HG03196 (cell line): ENCODE measurements around the gene PDIA6.
"Not testable (repeated sequence)": the region's sequence is repeated elsewhere in the genome, so short reads cannot be mapped to it uniquely, and the experiment has no call there.

ENCODE experiments used
- ATAC-seq: cut with Tn5 transposase; IDR thresholded peaks from one replicate; pipeline ENCODE4 v1.9.1; 2021; ENCODE audit not compliant: unreplicated experiment

Gene PDIA6

DNA sequence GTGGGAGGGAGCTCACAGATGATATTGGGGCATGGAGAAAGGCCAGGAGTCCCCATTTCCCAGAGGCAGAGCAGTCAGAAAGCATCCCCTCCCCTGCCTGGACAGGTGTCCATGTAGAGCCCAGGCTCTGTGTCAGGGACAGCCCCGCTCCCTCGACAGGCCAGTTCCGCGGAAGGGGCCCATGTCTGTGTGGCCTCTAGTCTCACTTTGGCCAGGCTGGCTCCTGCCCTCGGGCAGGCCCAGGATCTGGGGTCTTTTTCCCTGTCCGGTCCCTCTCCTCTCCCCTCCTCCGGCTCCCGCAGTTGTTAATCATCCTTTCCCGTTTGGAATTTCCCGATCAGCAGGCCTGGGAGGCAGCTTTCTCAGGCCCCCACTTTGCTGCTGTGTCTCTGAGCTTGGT lies 20.4 kb upstream of the PDIA6 start:
- no peak for ATAC-seq

DNA sequence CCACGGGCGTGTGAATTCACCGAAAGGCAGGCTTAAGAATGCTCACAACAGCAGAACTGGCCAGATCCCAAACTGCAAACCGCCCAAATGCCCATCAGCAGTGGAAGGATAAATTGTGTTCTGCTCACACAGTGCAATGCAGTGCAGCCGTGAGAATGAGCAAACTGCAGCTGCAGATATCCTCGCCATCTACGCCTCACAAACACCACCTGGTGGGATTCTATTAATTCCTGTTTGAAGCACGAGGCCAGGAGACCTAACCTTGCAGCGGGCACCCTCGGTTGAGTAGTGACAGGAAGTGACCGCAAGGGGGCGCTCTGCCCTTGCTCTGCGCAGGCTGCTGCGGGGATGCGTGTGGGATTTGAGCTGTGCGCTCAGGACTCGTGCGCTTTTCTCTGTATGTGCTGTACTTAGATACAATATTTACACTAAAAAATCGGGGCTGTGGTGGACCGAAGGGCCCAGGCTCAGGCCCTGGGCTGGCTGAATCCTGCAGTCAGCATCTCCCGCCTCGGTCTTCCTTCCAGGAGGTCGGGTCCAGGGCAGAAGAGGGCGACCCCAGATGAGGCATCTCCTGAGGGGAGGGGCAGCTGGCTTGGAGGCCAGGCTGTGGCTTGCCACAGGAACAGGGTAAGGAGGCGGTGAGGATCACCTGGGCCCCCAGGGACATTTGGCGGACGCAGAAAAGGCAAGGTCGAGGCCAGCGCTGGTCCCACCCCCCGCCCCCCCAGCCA lies 19.8 kb upstream of the PDIA6 start:
- ATAC-seq, result peak; percentile 87

DNA sequence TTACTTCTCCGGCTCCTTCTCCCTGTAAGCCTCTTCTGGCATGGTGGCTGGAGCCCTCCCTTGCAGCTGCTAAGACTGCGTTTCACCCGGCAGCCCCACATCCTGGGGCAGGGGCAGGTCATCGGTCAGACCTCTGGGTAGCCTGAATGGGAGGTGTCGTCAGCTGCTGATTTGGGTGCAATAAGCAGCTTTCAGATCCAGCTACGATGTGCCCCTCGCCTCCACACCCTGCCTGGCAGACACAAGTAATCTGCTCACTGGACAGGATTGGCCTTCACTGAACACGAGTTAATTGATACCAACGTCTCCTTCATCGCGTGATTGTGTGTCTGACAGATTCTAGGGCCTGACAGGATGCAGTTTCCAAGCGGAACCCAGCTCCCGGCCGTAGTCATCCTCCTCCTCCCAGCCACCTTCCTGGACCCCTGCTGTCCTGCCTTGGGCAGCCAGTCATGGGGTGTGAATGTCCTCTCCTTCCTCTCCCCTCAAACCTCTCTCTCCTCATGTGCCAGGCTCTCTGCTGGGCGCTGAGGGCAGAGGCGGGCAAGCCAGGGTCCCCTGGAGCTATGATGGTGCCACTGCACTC lies 18.9 kb upstream of the PDIA6 start:
- ATAC-seq, result no peak

DNA sequence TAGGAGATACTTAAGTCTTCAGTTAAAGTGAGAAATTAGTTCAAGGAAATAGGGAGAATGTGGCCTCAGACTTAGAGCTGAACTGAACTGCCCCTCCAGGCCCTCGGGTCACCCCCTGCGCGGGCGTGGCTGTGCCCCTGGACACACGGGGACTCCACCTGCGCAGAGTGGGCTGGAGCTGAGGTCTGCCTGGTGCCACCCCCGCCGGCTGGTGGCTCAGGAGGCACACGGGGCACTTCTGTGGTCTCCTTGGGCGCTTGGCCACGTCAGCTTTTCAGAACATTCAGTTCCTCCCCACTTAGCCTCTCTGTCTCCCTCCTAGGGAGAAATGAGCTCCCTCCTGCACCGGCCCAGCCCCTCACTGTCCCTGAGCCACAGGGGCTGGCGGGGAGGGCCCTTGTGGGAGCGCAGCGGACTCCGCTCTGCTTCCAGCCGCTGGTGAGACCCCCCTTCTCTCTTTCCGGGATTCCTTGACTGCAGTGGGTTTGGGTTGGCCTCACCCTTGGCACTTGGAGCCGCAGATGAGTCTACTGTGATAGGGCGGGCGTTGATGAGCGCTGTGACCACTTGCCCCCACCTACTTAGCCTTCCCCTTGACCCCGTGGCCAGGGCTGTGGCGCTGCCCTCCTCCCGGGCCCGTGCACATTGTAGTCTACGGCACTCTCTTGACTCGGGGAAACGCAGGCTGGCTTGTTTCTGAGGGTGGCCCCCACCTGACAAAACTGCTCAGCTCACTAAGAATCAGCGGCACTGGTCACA lies 18.2 kb upstream of the PDIA6 start:
- ATAC-seq, result no peak

DNA sequence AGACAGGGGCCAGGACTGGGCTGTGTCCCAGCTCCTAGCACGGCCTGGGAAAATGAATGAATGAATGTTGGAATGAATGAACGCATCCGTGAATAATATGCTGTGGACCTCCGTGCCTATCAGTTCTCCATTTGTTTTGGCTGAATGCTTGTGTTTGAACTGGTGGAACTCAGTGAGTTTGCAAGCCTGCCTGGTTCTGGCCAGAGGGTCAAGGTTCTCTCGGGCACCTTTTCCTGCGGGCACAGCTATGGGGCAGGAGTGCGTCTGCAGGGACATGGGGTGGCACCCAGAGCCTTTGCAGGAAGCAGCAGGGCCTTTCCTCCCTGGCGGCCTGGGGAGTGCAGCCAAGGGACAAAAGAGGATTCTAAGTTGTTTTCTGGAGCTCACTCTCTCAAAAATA lies 17.6 kb upstream of the PDIA6 start:
- ATAC-seq, result no peak

DNA sequence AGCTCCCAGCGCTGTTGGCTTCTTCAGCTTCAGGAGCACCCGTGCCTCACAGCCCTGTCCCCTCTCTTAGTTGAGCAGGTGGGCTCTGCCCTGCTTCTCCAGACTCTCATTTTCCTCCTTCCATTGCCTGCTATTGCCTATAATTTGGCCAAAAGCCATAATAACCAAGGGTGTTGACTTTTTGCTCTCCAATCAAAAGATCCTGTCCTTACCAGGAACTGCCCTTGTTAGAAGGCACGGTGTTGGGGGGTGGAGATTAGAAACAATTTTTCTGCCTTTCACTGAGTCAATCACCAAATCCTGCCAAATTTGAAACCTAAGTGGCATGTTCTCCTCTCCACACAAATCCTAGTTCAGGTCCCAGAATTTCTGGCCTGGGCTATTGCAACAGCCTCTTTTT lies 16.7 kb upstream of the PDIA6 start:
- no peak for ATAC-seq

DNA sequence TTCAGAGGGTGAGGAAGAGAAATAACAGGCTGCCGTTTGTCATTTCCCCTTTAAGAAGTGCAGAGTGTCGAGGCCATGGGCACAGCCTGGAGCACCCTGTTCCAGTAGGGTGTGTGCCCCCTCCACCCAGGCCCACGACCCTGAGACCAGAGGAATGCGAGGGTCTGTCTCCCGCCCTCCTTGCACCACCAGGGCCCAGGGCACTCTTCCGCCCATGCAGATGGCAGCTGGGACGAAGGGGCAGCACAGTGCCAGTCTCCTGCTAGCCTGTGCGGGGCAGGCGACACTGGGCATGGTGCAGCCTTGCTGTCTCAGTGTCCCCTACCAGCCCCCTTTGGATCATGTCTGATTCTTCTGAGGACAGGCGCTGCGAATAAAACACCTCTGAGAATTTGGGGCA lies 15.8 kb upstream of the PDIA6 start:
- ATAC-seq, result no peak

DNA sequence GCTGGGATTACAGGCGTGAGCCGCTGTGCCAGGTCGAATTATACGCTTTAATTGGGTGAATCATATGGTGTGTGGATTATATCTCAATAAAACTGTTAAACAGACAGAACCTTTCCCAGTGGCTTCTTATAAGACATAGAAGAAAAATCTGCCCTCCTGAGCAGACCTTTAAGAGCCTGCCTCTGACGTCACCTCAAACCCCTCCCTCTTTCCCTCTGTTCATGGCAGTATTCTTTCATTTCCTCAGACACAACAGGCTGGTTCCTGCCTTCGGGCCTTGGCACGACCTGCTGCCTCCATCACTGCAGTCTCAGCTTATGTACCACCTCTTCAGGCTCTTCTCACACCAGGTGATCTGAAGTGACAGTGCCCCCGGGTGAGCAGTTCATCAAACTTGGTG lies 14.0 kb upstream of the PDIA6 start:
- no peak for ATAC-seq

DNA sequence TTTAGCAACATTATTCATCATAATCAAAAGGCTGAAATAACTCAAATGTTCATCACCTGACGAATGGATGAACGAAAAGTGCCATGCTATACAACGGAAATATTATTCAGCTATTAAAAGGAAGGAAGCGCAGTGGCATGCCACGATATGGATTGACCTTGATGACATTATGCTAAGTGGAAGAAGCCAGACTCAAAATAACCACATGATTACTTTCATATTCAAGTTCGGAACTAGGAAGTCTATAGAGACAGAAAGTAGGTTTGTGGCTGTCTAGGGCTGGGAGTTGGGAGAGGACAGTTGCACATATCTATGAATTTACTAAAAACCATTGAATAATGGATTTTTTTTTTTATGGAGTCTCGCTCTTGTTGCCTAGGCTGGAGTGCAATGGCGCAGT lies 13.4 kb upstream of the PDIA6 start:
- no peak for ATAC-seq

DNA sequence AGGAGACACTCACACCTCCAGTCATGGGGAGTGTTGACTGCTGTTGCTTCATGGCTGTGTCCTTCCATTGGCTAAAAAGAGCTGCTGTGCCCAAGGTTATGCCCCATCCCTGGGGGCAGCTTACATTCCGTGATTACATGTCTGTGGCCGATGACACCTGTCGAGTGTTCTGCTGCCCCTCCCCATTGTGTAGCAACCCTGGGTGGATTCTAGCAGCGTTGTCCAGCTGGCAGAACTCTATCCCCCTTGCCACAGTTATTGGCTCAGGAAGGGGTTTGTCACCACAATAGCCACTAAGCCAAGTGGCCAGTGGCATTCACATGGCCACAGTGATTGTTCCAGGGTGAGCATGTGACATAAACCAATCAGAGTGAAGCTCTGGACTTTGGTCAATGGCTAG lies 11.6 kb upstream of the PDIA6 start:
- ATAC-seq, result no peak

DNA sequence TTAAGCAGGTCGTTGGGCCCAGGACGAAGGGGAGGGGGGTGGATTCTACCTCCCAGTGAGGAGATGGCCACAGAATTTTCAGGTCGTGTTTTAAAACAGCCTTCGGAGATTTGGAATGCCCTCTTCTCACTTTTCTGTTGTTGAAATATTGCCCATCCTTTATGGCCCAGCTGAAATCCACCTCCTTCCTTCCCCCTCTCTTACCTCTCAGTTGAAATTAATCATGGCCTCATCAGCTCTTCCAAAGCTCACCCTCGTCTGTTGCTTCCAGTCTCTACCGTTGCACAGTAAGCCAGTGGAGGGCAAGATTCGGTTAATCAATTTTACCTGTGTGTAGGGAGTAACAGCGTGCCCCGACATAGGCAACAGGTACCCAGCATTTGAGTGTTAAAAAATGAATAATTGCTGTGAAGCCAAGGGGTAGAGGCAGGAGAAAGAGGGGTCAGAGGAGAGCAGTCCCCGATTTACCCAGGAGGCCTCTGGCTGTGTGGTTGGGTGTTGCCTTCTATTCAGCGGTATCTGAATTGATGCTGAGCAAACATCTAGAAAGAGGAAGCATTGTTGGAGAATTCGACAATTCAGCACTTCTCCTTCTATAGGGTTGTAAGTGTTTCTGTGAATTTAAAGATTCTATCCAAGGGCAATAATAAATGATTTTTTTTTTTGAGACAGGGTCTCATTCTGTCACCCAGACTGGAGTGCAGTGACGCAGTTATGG lies 8.6 kb upstream of the PDIA6 start:
- ATAC-seq, result no peak

DNA sequence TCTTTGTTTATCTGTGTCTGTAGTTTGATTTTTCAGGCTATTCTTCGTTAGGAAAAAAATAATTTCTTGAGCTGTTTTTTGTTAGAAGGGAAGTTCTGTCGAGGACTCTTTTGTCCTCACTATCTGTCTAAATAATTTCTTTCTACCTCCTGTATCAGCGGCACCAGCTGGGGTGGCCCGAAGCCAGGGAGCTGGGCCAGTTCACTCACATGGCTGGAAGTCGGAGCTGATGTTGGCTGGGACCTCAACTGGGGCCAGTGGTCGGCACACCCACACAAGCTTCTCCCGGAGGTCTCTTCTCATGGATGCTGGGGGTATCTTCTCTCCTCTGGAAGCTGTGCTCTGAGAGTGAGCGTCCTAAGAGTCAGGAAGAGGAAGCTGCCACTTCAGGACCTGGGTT lies 8.0 kb upstream of the PDIA6 start:
- no peak for ATAC-seq

DNA sequence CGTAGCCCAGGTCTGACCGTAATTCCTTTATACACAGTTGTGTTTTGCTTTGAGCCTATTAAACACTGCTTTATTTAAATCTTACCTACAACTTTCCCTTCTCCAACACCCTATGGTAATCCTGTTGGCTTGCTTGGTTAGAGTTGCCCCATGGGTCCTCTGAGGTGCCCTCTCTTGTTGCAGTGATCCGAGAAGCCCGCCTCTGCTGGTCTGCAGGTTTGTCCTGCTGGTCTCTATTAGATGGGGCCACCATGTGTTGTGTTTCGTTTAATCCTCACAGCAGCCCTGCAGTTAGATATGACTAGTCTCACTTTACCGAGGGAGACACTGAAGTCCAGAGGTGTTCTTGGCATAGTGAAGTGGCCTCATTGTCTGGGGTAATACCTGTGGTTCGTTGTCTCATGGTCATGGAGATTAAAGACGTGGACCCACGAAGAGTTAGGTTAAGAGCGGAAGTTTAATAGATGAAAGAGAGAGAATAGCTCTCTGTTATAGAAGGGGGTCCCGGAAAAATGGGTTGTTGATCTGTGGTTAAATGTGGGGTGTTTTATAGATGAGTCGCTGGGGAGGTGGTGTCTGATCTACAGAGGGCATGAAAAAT lies 7.2 kb upstream of the PDIA6 start:
- ATAC-seq, result no peak

DNA sequence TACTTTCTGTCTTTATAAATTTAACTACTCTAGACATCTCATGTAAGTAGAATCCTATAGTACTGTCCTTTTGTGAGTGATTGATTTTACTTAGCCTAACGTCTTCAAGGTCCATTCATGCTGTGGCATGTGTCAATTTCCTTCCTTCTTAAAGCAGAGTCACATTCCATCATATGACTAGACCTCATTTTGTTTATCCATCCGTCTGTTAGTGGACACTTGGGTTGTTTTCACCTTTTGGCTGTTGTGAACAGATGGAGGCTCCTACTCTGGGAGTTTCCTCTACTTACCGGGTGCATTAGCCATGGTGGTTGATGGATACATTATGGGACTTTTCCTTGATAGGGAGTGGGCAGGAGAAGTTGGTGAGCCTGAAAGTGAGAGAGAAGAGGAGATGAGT lies 6.4 kb upstream of the PDIA6 start:
- no peak for ATAC-seq

DNA sequence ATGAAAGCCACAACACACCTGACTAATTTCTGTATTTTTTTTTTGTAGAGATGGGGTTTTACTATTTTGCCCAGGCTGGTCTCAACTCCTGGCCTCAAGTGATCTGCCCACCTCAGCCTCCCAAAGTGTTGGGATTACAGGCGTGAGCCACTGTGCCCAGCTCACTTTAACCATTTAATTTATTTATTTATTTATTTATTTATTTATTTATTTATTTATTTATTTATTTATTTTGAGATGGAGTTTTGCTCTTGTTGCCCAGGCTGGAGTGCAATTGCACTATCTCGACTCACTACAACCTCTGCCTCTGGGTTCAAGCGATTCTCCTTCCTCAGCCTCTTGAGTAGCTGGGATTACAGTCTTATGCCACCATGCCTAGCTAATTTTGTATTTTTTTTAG lies 5.7 kb upstream of the PDIA6 start:
- ATAC-seq, result not testable (repeated sequence)

DNA sequence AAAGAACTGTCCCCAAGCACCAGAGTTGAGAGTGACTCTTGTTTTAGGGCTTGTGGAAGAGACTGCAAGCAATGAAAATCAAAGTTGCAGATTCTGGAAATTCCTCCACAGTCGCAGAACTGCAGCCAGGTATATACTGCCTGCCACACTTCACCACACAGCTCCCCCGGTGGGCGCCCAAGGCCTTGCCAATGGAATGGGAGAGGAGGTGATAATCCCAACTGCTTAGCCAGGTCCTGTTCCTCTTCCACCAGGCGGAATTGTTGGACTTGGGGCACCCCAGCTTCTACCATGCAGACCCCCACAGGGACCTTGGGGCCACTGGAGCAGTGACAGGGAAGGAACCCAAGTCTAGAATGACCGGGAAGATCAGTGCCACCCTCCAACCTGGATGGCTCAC lies 4.8 kb upstream of the PDIA6 start:
- ATAC-seq, result no peak

DNA sequence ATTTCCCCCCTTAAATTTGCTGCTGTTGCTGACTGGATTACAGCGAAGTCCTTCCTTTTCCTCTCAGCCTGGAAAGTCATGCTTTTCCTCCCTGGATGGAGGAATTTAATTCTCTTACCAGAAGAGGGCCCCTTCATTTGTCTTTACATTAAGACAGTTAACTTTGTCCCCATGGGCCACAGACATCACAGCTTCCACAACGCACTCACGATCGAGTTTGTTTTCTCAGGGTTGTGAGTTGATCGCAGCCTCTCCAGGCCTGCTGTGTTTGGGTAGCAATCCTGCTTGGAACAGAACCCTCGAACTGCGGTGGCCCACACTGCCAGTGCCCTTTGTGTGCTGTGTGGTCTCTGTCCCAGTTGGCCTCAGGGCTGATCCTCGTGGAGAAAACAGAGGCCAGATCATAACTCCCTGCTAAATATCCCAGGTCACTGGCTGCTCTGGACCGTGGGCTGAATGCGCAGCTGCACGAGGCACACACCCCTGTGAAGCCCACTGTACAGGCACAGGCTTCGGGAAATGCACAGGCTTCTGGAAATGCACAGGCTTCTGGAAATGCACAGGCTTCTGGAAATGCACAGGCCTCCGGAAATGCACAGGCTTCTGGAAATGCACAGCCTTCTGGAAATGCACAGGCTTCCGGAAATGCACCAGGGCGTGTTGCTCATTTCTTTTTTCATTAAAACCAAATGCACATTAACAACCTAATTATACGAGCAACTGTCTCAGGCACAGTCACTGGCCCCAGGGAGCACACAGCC lies 2.2 kb upstream of the PDIA6 start:
- no peak for ATAC-seq

DNA sequence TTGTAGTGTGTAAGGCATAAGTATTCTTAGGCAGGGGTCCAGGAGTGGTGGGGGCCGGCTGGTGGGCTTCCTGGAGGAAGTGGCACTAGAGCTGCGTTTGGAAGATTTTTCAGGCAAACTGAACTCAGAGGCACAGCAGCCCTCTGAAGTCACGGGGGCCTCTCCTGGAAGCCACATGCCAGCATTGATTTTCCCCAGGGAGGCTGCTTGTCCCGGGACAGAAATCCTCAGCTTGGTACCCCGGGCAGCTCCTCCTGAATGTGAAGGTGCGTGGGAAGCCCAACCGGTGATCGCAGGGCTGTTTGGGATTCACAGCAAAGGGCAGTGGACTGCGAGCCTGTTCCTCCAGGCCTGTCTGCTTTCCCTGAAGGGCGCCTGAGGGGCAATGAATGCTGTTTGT lies 1.6 kb upstream of the PDIA6 start:
- ATAC-seq, result no peak

DNA sequence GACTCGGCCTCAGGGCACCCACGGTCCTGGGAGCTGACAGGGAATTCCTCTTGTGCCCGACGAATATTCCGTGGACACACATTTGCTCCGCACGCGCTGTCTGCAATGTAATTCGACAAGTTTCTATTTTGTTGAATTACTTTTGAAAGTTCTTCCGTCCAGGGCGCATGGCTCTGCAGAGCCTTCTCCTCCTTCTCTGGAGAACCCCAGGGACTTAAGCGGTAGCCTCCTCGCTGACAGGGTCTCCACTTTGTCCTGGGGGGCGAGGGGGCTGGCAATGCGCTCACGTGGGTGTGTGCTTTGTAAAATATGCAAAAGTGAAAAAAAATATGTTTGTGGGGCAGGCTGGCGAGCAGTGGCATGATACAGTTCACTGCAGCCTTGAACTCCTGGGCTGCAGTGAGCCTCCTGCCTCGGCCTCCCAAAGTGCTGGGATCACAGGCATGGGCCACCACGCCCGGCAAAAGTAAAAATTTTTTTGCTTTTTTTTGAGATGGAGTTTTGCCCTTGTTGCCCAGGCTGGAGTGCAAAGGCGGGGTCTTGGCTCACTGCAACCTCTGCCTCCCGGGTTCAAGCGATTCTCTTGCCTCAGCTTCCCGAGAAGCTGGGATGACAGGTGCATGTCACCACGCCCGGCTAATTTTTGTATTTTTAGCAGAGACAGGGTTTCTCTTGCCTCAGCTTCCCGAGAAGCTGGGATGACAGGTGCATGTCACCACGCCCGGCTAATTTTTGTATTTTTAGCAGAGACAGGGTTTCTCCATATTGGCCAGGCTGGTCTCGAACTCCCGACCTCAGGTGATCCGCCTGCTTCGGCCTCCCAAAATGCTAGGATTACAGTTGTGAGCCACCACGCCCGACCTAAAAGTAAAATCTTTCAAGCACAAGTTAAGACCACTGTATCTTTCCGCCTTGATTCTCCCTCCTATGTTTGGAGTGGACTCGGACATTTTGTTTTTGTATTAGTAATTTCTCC lies 866 bp upstream of the PDIA6 start:
- ATAC-seq, result not testable (repeated sequence)
